HL-60/S4 (cell line): ENCODE measurements around the gene PACSIN2.
"Not testable (repeated sequence)": the region's sequence is repeated elsewhere in the genome, so short reads cannot be mapped to it uniquely, and the experiment has no call there.

Experiments used
- in situ Hi-C: fragments of 300-500 bp; cut with MboI; formaldehyde crosslinking; loops from 2 replicates; pipeline ENCODE4 v1.14.3; 2022; ENCODE audit warnings: low sequenced_read_pairs

The PACSIN2 gene

DNA sequence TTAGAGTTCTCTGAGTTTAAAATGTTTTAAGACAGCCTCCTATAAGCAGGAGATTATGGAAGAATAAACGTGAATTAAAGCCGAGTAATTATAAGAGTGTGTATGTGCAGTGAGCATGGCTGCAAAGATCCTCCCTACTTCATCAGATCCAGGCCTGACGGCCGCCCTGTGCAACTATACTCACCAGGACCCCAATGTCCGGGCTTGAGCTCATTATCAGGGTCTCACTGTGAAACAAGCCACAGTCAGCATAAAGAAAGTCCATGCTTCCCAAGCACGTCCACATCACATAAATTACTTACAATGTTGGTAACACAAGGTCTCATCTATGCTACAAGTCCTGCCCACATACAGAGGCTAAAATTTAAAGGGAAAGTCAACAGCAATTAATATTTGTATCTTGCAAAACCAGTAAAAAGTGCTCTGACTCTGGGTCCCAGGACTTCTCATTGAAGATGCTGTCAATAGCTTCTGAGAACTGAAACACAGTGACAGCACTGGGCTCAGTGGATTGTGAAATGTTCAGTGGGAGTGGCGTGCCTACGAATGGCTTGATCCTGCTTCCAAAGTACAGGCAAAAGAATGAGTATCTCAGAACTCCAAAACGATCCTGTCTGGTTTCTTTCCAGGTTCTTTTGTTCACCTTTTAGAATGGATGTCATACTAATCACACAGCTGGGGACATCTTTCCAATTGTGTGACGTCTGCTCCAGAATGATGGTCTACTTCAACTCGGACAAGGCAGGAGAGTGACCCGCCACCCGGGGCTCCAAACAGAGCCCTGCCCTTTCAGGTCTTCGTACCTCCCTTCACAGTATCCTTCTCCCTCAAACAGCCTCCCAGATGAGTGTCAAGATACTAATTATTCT is 85.7 kb downstream of the PACSIN2 start:
- in situ Hi-C loops = no loop called here

DNA sequence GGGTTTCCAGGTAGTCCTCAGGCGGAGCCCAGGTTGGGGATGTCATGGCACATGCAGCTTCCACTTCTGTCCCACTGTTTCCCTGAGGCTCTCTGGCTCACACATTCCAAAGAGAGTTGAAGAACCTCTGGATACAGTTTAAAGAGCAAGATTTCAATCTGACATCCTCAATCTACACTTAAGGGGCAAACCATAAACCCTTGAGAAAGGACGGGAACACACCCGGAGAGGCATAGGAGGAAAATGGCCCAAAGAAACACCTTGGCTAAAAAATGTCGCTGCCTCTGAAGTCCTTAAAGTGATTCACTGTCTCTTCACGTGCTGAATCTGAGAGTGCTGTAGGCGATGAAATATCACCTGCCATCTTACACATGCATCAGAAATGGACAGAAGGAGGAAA is 87.0 kb downstream of the PACSIN2 start:
- in situ Hi-C loops = no loop called here

- in situ Hi-C loops = no loop called here
These were observed 88.2 kb downstream of the PACSIN2 start for GRCh38 chr22:42926768-42927167.

GRCh38 chr22:42926104-42926503 is 88.8 kb downstream of the PACSIN2 start:
- in situ Hi-C loops = no loop called here

DNA sequence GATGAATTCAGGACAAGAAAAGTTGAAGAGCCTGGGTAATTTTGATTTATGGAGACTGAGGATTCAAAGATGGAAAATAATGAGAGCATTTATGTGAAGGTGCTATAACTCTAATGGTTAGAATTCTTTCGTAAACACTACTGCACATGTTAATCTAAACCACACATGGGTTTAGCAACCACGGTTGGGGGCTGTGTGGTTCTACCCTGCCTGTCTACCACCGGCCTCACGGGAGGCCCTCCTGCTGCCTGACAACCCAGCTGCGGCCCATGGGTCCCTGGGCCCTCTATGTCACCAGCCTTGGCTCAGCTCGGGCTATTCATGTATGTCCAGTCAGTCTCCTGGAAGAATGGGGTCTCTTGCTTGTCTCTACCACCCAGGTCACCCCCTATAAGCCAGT is 89.4 kb downstream of the PACSIN2 start:
- in situ Hi-C loops = no loop called here

DNA sequence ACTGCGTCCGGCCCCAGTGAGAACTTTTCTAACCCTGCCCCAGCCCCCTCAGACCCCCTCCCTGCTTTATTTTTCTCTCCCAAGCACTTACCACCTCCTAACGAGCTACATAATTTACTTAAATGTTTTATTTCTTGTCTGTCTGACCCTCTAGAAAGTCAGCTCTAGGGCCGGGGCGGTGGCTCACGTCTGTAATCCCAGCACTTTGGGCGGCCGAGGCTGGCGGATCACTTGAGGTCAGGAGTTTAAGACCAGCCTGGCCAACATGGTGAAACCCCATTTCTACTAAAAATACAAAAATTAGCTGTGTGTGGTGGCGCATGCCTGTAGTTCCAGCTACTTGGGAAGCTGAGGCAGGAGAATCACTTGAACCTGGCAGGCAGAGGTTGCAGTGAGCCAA is 89.9 kb downstream of the PACSIN2 start:
- in situ Hi-C loops = not testable (repeated sequence)

DNA sequence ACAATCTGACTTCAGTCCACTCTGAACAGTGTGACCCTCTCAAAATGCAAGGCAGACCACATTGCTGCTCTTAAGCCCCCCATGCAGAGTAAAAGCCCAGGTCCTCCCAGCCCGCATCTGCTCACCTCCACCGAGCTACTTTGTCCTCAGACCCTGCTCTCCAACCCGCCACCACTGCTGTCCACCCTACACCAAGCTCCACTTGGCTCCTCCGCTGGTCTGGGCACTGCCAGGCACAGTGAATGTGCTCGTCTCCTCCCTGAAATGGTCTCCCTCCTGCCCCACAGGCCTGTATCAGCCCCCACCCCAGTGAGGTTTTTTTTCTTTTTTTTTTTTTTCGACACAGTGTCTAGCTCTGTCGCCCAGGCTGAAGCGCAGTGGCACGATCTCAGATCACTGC is 90.5 kb downstream of the PACSIN2 start:
- in situ Hi-C loops = no loop called here

DNA sequence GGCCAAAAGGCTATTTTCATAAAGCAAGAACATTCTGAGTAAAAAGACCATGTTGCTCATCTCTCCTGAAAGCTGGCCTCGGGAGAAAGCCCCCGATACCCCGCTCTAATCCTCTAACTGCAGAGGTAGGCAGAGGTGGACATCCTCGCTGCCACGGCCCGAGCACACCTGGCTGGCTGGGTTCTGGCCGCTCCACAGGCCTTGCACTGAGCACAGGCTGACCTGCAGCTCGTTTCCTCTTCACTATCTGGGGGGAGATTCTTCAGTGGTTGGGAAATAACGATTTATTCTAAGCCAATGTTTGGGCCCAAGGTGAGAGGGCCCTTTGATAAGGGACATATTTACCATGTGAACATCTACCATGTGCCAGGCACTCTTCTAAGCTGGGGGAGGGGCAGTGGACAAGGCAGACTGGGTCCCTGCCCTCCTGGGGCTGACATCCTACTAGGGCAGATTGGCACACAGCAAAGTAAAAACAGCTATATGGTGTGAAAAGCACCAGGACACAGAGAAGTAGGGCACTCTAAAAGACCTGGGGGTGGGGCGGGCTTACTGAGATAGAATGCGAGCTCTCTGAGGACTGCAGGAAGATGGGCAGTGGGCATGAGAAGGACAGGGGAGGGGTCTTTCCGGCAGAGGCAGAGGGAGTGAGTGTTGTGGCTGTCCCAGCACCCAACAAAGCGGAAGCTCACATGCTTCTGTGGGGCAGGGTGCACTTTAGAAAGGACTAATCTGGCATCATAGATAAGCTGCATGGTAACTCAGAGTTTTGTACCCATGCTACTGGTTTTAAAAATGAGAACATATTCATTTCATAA is 92.4 kb downstream of the PACSIN2 start:
- in situ Hi-C loops = no loop called here

DNA sequence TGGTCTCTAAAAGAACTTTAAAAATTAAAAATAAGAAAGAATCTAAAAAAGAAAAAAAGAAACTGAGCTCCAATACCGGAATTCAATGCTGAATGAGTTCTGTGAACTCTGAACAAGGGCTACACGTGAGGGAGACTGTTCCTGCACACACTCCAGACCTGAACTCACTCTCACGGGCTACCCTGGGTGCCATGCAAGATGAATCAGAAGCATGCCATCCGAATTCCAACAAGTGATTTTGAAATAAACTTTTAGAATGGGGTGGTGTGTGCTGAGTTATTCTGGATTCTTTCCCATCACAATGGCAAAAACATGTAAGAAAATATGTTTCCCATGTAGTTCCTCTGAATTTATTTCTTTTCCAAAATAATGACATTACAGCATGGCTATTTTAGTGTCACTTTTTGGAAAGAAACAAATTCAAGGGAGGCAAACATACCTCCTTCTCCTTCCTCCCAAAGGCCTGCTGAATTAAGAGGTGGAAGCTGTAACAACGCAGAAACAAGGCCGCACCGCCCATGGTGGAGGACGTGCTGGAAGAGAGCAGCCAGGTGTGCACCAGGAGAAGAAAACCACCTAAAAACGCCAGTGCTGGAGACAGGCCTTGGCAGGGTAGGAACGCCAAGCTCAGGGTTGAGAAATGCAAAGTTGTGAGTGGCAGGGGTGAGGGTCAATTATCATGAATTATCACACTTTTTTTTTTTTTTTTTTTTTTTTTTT is 94.7 kb downstream of the PACSIN2 start:
- in situ Hi-C loops = no loop called here

DNA sequence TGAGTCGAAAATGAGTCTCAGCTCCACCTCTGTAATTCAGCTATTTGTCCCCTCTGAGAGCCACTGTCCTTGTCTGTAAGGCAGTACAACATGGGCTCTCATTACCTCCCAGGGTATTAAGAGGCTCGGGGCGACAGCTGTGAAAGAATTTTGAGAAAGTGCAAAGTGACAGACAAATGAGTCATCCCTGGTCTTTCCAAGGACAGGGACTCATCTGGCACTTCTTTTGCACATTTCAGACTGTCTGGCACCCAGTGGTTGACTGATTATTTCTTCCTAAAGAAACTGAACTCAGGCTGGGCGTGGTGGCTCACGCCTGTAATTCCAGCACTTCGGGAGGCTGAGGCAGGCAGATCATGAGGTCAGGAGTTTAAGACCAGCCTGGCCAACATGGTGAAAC is 95.8 kb downstream of the PACSIN2 start:
- in situ Hi-C loops = no loop called here

DNA sequence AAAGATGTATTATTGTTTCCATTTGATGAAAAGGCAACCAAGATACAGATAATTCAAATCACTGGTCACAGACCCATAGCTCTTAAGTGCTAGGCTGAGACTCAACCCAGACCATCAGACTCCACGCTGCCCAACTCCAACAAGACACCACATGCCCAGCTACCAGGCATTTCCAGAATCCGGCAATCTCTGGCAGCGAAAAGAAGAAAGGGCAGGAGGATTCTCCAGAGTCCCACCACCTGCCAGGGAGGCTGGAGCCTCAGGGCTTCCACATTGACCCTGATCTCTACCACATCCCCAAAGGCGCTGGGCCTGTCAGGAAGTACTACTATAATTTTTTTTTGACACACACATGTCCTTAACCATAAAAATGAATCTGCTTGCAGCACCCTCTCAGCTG is 96.4 kb downstream of the PACSIN2 start:
- in situ Hi-C loops = no loop called here

DNA sequence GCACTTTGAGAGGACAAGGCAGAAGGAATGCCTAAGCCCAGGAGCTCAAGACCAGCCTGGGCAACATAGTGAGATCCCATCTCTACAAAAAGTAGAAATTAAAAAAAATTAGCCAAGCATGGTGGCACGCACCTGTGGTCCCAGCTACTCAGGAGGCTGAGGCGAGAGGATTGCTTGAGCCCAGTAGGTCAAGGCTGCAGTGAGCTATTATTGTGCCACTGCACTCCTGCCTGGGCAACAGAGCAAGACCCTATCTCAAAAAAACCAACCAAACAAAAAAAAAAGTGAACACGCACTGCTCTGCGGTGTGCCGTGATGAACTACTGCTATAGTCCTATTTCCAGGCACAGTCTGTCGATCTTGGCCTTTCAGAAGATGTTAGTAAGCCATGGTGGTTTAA is 97.6 kb downstream of the PACSIN2 start:
- in situ Hi-C loops = not testable (repeated sequence)

DNA sequence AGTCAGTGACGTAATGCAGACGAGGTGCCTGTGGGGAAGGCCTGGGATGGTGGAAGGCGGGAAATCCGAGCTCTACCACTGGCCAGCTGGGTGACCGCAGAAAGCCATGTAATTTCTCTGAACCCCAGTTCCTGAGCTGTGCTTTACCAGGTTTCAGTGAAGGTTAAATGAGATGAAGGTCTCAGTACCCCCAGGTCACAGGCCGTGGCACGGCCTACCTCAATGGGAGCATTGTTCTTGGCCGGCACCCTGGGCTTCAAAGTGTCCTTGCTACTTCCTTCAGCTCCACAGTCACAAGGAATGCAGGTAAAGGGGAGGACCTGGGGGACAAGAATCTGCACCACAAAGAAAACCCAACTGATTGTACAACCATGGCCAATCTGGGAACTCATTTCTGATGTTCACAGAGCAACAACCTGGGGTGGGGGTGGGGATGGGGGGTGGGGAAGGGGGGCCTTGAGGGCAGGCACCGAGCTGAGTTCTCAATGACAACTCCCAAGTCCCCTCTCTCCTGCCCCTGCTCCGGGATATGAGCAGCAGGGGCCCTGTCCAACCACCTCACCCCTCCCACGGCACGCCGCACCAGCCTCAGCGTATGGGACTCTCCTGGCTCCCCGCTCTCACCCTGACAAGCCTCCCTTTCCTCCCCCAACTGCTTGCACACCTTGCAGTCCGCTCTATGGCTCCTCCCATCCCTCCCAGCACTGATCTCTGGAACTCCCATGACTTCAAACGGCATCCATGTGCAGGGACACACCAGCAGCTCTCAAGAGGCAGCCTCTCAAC is 98.8 kb downstream of the PACSIN2 start:
- in situ Hi-C loops = no loop called here

- in situ Hi-C loops = no loop called here
These were observed 100.4 kb downstream of the PACSIN2 start for GRCh38 chr22:42914511-42915076.

DNA sequence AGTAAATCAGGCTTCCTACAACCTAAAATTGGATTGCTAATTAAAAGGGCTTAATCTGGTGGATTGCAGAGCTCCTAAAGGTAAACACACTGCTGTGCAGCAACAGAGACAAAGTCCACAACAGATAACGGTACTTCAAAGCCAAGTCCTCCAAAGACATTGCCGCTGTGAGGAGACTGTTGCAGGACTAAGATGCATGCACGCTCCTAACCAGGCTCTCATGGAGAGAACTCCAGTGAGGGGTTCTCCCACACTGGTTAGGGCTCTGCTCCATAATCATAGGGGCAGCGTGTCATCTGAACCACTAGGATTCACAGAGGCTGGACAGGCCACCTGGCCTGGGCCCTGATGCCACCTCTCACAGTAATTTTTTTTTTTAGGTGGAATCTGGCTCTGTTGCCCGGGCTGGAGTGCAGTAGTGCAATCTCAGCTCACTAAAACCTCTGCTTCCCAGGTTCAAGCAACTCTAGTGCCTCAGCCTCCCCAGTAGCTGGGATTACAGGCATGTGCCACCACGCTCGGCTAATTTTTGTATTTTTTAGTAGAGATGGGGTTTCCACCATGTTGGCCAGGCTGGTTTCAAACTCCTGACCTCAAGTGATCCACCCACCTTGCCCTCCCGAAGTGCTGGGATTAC is 101.0 kb downstream of the PACSIN2 start:
- in situ Hi-C loops = no loop called here

GRCh38 chr22:42912059-42912458 is 102.9 kb downstream of the PACSIN2 start:
- in situ Hi-C loops = no loop called here

DNA sequence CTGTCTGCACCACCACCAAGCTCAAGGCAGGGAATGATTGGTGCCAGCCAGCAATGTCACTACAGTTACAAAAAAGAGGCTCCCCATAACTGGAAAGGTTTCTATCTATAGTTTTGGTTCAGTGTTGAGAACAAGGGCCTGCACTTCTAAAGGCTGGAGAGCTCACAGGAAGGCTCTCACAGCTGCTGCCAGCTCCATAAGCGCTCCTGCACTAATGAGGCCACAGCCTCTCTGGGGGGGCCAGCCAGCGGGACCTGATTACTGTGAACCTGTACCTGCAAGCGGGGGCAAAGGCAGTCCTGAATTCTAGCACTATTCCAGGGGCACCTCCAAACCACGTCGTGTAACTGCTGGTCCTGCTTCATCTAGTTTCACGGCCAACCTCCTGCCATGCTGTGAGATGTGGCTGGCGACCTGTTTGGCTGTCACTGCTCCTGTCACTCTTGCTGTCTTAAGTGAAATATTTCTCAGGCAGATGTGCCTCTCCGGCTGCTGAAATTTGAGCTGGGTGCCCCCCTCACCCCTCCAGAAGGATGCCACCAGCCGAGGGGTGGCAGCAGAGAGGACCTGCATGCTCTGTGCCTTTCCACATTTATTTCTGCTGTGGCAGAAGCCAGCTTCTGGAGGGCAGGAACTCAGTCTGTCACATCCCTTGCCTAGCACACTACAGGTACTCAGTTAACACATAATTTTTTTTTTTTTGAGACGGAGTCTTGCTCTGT is 104.6 kb downstream of the PACSIN2 start:
- in situ Hi-C loops = no loop called here

- in situ Hi-C loops = no loop called here
These were observed 105.4 kb downstream of the PACSIN2 start for GRCh38 chr22:42909363-42910058.

DNA sequence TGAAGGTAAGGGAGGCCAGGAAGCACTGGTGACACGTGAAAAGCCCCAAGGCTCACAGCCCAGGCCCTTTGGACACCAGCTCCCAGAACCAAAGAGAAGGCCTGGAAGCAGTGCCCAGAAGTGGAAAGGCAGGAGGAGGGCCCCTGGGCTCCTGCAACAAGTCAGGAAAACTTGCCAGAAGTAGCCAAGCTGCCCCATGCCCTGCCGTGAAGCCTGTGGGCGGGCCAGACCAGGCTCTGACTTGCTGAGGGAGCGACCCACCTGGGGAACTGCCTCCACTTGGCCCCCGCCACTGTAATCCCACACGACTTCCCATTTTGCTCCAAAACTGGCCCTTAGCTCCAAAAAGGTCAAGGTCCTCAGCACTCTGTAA is 106.6 kb downstream of the PACSIN2 start:
- in situ Hi-C loops = no loop called here
